Cardiac fibroblast (primary cell): Measurements from ENCODE around the gene OLFM2.

Experiments
- DNase-seq, 2 donors: peaks; one replicate each; pipeline versions ENCODE4 v3.0.0 to v3.0.0-alpha.2; 2010; ENCODE audit warnings: low read depth in 2 of 2
- H3K4me3 ChIP-seq, 2 donors: replicated peaks in 1 of 2; 1 replicate in 1 of 2; 2 replicates in 1 of 2; pipeline ENCODE4 v1.5.1; 2011; ENCODE audit warnings: low read depth in 2 of 2, low read length in 2 of 2, mild to moderate bottlenecking in 2 of 2, moderate library complexity in 1 of 2
- TF ChIP-seq, protein P1 (sequence below): IDR thresholded peaks from one replicate; pipeline ENCODE4 v1.5.1; 2011; ENCODE audit warnings: low read depth, mild to moderate bottlenecking, low read length, inconsistent platforms

OLFM2 gene

DNA sequence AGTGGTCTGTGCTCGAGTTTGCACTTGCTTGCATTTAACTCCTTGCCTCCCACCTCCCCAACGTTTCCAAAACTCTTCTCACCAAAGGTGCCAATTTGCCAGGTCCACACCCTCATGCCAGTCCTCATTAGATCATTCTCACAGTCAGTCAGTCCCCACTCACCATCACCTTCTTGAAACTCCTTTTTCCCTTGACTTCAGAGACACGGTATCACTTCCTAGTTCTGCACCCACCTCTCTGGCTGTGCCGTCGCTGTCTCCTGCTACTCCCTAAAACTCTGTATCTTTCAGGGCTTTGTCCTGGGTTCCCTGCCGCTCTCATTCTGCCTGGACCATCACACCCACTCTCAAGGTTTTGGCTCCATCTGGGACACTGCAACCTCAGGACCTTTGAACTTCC, 19.6 kb downstream of the OLFM2 start:
- H3K4me3 ChIP-seq, result no peak overlapping the region
- TF ChIP-seq, protein P1, sequence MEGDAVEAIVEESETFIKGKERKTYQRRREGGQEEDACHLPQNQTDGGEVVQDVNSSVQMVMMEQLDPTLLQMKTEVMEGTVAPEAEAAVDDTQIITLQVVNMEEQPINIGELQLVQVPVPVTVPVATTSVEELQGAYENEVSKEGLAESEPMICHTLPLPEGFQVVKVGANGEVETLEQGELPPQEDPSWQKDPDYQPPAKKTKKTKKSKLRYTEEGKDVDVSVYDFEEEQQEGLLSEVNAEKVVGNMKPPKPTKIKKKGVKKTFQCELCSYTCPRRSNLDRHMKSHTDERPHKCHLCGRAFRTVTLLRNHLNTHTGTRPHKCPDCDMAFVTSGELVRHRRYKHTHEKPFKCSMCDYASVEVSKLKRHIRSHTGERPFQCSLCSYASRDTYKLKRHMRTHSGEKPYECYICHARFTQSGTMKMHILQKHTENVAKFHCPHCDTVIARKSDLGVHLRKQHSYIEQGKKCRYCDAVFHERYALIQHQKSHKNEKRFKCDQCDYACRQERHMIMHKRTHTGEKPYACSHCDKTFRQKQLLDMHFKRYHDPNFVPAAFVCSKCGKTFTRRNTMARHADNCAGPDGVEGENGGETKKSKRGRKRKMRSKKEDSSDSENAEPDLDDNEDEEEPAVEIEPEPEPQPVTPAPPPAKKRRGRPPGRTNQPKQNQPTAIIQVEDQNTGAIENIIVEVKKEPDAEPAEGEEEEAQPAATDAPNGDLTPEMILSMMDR, result no peak
- DNase-seq, result no peak

DNA sequence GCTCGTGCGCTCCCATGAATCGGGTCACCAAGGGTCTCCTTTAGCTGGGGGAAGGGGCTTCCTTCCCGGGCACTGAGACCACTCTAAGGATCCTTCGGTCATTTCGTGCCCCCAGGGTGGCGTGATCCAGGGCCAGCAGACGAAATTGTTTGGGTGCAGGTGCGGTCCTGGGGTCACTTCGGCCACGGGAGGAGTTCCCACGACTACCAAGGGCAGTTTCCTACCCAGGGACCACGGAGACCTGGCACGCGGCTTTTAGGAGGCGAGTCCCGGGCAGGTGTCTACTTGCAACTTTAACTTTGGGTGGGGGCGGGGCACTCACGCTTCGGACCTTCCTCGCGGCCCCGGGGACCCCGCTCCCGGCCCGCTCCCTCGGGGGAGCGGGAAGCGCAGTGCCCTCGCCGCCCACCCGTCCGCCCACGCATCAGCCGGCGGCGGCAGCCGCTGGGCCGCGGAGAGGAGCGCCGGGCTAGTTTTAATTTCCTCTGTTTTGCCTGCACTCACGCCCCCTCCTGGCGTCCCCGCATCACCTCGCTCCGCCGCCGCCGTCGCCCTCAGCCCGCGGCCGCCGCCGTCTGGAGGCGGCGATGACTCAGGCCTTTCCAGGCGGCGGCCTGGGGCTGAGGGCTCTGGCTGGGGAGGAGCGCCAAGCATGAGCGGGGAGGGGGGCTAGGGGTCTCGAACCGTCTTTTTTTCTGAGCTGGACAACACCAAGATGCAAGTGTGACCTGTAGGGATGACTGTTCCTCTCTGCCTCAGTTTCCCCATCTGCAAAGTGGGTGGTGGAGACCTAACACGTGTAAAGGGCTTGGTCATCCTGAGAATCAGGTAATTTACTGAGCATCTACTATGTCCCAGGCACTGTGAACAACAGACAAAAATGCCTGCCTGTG, 21.8 kb downstream of the OLFM2 start:
- peak; percentile 83 to 84 for DNase-seq
- peak overlapping the region; percentile 37 to 46 for H3K4me3 ChIP-seq
- TF ChIP-seq, protein P1, result peak; percentile 26

DNA sequence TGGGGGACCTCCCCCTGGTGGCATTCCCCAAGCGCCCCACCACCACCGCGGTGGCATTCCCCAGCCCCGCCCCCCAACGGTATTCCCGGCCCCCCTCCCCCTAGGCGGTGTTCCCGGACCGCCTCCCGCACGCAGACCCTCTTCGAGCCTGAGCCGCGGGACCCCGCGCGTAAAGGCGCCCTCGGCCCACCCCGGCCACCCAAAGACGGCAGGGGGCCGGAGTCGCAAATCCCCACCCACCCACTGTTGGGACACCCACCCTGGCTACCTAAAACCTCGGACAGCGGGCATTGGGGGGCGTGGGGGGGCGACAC, 22.4 kb downstream of the OLFM2 start:
- DNase-seq, result no peak
- peak overlapping the region; percentile 37 to 46 for H3K4me3 ChIP-seq
- TF ChIP-seq, protein P1, result no peak

DNA sequence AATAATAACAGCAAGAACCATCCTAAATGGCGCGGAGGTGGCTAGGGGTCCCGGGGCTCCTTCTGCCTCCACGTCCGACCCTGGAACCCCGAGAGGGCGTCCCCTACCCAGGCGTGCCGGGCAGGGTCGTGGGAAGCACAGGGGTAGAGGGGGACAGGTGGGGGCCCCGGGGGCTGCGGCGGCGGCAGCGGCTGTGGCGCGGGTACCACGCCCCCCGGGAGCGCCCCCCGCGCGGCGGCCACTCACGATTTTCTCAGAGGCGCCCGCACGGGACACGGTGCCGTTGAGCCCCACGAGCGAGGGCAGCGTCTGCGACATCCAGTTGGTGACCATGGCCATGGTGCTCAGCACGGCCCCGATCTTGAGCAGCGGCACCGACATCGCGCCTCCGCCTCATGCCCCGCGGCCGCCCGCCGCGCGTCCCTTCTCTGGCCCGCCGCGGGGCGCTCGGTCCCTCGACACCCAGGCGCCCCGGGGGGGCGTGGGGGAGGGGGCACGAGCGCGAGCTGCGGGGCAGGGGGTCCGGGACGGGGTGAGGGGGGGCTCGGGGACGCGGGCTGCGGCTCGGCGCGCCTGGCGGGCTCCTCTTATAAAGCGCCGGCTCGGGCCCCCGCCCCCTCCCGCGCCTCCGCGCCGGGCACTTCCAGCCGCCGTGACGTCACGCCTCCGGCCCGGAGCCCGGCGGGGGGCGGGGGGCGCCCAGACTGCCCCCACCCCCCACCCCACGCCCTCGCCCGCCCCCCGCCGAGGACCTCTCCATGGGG, 22.9 kb downstream of the OLFM2 start:
- no peak for DNase-seq
- TF ChIP-seq, protein P1, result no peak
- H3K4me3 ChIP-seq, result peak overlapping the region in 1 of 2 donors; percentile 46

DNA sequence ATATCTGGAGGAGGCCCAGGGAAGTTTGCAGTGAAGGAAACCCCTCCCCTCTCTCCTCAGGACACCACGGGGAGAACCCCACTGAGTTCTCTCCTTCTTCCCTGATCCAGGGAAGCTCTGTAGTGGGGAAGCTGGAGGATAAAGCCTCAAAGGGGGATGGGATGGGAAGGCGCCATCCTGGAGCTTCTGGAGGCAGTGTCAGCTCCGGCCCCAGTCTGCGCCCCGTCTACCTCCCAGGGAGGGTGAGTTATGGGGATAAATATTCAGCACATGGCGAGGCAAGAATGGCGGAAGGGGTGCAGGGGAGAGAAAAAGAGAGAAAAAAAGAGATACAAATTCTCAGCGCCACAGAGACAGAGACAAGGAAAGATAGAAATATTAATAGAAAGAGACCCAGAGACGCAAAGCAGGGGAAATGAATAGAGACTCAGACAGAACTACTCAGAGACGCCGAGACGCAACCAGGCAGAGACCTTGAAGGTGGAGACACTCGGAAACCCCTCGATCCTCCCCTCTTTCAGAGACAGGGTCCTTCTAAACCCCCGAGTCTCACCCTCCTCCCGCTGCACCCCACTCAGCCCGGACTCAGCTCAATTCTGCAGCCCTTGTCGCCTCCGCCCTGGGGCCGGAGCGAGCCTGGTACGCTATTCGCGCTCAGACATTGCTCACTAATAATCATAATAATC, 23.6 kb downstream of the OLFM2 start:
- H3K4me3 ChIP-seq, result no peak overlapping the region
- DNase-seq, result no peak
- TF ChIP-seq, protein P1, result no peak

DNA sequence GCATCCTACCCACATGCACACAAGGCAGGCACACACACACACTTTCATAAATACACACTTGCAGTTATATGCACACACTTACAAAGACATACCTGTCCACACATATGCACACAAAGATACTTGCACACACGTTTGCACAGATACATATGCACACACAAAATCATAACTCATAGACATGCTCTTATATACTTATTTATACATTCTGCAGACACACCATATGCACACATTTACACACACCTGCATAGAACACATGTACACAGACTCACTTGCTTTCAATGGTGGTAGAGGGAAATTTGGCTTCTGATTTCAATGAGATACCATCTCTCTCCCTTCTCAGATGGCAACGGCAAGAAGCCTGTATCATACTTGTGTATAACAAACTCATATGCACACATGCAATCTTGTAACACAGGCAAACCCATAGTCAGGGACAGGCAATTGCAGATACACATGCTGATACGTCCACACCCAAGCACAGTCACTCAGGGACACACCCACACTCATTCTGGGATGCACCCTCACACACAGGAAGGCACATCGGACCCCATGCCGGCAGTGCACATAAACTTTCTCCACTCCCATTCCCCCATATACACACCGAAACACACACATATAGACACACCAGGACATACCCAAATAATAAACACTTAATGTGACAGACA, 24.7 kb downstream of the OLFM2 start:
- DNase-seq, result no peak
- H3K4me3 ChIP-seq, result no peak overlapping the region
- TF ChIP-seq, protein P1, result no peak
